ENCODE data around the gene PIGN. TPM values are rescaled to one million over a fixed set of nuclear protein-coding genes. Genes with fewer than 3 reads are reported as not detected.
"Not testable (repeated sequence)": the region's sequence is repeated elsewhere in the genome, so short reads cannot be mapped to it uniquely, and the experiment has no call there.

The PIGN gene
- total RNA-seq, 4 donors from 2014 or later = 10.6 to 16.9 (median 12.4) TPM

- H3K36me3 ChIP-seq = peaks cover 0 to 6% (median 0%) of the 10 kb centered on the region in 4 donors
- no peak for DNase-seq (ENCODE audit: extremely low spot score)
- TF ChIP-seq EP300 (IDR thresholded peaks at IDR 0.05) (no peak), POLR2AphosphoS5 (IDR thresholded peaks at IDR 0.05) (no peak), POLR2A (IDR thresholded peaks at IDR 0.05; ENCODE audit: low read depth) (no peak), CTCF (IDR thresholded peaks at IDR 0.05) (no peak)
- no peaks in the 10 kb centered on the region for H3K9me3 ChIP-seq
- peaks cover 0 to 5% (median 2%) of the 10 kb centered on the region in 4 donors for H3K4me1 ChIP-seq
- WGBS = 73% methylated on average over 11 of the region's 11 CpGs
- intact Hi-C loops (cut with DNase I) = no loop called here
- H3K4me3 ChIP-seq = no peak overlapping the region
- H3K27me3 ChIP-seq = no peaks in the 10 kb centered on the region
- H3K27ac ChIP-seq (replicated peaks in 1 of 4) = no peak overlapping the region
Observed at GRCh38 chr18:62037012-62037742, 149.7 kb downstream of the PIGN start.

GRCh38 chr18:62034286-62034685 is 152.6 kb downstream of the PIGN start:
- H3K27me3 ChIP-seq; H3K36me3 ChIP-seq; H3K4me3 ChIP-seq; H3K27ac ChIP-seq (replicated peaks in 1 of 4); DNase-seq (ENCODE audit: extremely low spot score); H3K9me3 ChIP-seq; intact Hi-C loops (cut with DNase I); H3K4me1 ChIP-seq: not testable (repeated sequence)
- WGBS = 87% methylated on average over 2 of the region's 3 CpGs

- intact Hi-C loops (cut with DNase I) = no loop called here
- no peak overlapping the region for H3K4me3 ChIP-seq
Observed at GRCh38 chr18:62033756-62034155, 153.1 kb downstream of the PIGN start.

GRCh38 chr18:62033207-62033606 is 153.6 kb downstream of the PIGN start:
- Histone ChIP-seq H3K4me3 (no peak overlapping the region), H3K4me1 (peaks cover 0 to 1% (median under 1%) of the 10 kb centered on the region in 4 donors), H3K27me3 (no peaks in the 10 kb centered on the region), H3K36me3 (no peaks in the 10 kb centered on the region), H3K9me3 (no peaks in the 10 kb centered on the region), H3K27ac (replicated peaks in 1 of 4) (no peak overlapping the region)
- intact Hi-C loops (cut with DNase I) = no loop called here
- TF ChIP-seq POLR2AphosphoS5 (IDR thresholded peaks at IDR 0.05) = no peak
- no peak for TF ChIP-seq POLR2A (IDR thresholded peaks at IDR 0.05; ENCODE audit: low read depth)
- no peak for TF ChIP-seq EP300 (IDR thresholded peaks at IDR 0.05)
- 88% methylated on average over 5 of the region's 5 CpGs for WGBS
- DNase-seq (ENCODE audit: extremely low spot score) = no peak

More at GRCh38 chr18:62033756-62034155, 153.1 kb downstream of the PIGN start:
- H3K4me1 ChIP-seq = peaks cover 0 to 5% (median 2%) of the 10 kb centered on the region in 4 donors
- H3K27me3 ChIP-seq = no peaks in the 10 kb centered on the region
- TF ChIP-seq EP300 (IDR thresholded peaks at IDR 0.05) (no peak), POLR2AphosphoS5 (IDR thresholded peaks at IDR 0.05) (no peak), POLR2A (IDR thresholded peaks at IDR 0.05; ENCODE audit: low read depth) (no peak)
- DNase-seq (ENCODE audit: extremely low spot score) = no peak
- H3K9me3 ChIP-seq = no peaks in the 10 kb centered on the region
- no peak overlapping the region for H3K27ac ChIP-seq (replicated peaks in 1 of 4)
- H3K36me3 ChIP-seq = no peaks in the 10 kb centered on the region

- Histone ChIP-seq H3K27me3 (no peaks in the 10 kb centered on the region), H3K4me3 (no peak overlapping the region), H3K9me3 (no peaks in the 10 kb centered on the region), H3K27ac (replicated peaks in 1 of 4) (no peak overlapping the region), H3K4me1 (no peaks in the 10 kb centered on the region), H3K36me3 (no peaks in the 10 kb centered on the region)
- TF ChIP-seq POLR2A (IDR thresholded peaks at IDR 0.05; ENCODE audit: low read depth) (no peak), CTCF (IDR thresholded peaks at IDR 0.05) (no peak), EP300 (IDR thresholded peaks at IDR 0.05) (no peak), POLR2AphosphoS5 (IDR thresholded peaks at IDR 0.05) (no peak)
- intact Hi-C loops (cut with DNase I) = no loop called here
- WGBS = 79% methylated on average over 5 of the region's 5 CpGs
- no peak for DNase-seq (ENCODE audit: extremely low spot score)
Observed at GRCh38 chr18:62030091-62030985, 156.5 kb downstream of the PIGN start.

- TF ChIP-seq POLR2A (IDR thresholded peaks at IDR 0.05; ENCODE audit: low read depth) = no peak
- no peak for TF ChIP-seq POLR2AphosphoS5 (IDR thresholded peaks at IDR 0.05)
- H3K4me3 ChIP-seq = no peak overlapping the region
- intact Hi-C loops (cut with DNase I) = no loop called here
- H3K36me3 ChIP-seq = no peaks in the 10 kb centered on the region
- 100% methylated on average over 2 of the region's 2 CpGs for WGBS
- H3K9me3 ChIP-seq = no peaks in the 10 kb centered on the region
- no peaks in the 10 kb centered on the region for H3K4me1 ChIP-seq
- H3K27me3 ChIP-seq = no peaks in the 10 kb centered on the region
- no peak for DNase-seq (ENCODE audit: extremely low spot score)
- no peak overlapping the region for H3K27ac ChIP-seq (replicated peaks in 1 of 4)
Observed at GRCh38 chr18:62028715-62029114, 158.1 kb downstream of the PIGN start.

All from esophagus muscularis mucosa (tissue), 4 donors.